H9 (cell line): ENCODE data around the gene CDKN2D. TPM values are rescaled to one million over a fixed set of nuclear protein-coding genes. Genes with fewer than 3 reads are reported as not detected.
"Not testable (repeated sequence)": the region's sequence is repeated elsewhere in the genome, so short reads cannot be mapped to it uniquely, and the experiment has no call there.

Experiments
- DNase-seq: peaks from one replicate; pipeline ENCODE4 v3.0.0-alpha.2; 2017
- H2AFZ ChIP-seq: one replicate; pipeline ENCODE4 v1.6.1; 2013; ENCODE audit warnings: mild to moderate bottlenecking, low read length, control low read depth, moderate library complexity
- H2AK5ac ChIP-seq: 2 replicates; pipeline ENCODE4 v1.6.1; 2013; ENCODE audit warnings: low read length, control low read depth, mixed read lengths; ENCODE audit not compliant: insufficient read length
- H2BK120ac ChIP-seq: one replicate; pipeline ENCODE4 v1.6.1; 2013; ENCODE audit warnings: low read depth, mild to moderate bottlenecking, low read length, control low read depth, inconsistent platforms; ENCODE audit not compliant: poor library complexity, severe bottlenecking
- H2BK12ac ChIP-seq: 2 replicates; pipeline ENCODE4 v1.6.1; 2013; ENCODE audit warnings: low read length, control low read depth, mixed read lengths, low read depth; ENCODE audit not compliant: insufficient read length
- H2BK15ac ChIP-seq: 2 replicates; pipeline ENCODE4 v1.6.1; 2013; ENCODE audit warnings: low read depth, low read length, control low read depth
- H2BK20ac ChIP-seq: one replicate; pipeline ENCODE4 v1.6.1; 2013; ENCODE audit warnings: low read depth, mild to moderate bottlenecking, low read length, control low read depth, inconsistent platforms; ENCODE audit not compliant: poor library complexity, severe bottlenecking
- H2BK5ac ChIP-seq: 2 replicates; pipeline ENCODE4 v1.6.1; 2013; ENCODE audit warnings: low read length, control low read depth, mixed read lengths; ENCODE audit not compliant: insufficient read length
- H3K14ac ChIP-seq: 2 replicates; pipeline ENCODE4 v1.6.1; 2013; ENCODE audit warnings: low read length, control low read depth; ENCODE audit not compliant: insufficient read depth
- H3K18ac ChIP-seq: 2 replicates; pipeline ENCODE4 v1.6.1; 2013; ENCODE audit warnings: low read depth, mild to moderate bottlenecking, mixed read lengths, low read length, control low read depth; ENCODE audit not compliant: insufficient read length
- H3K23ac ChIP-seq: 2 replicates; pipeline ENCODE4 v1.6.1; 2013; ENCODE audit warnings: low read length, control low read depth, mixed read lengths, low read depth; ENCODE audit not compliant: insufficient read length
- H3K23me2 ChIP-seq: 2 replicates; pipeline ENCODE4 v1.6.1; 2013; ENCODE audit warnings: low read depth, mild to moderate bottlenecking, mixed read lengths, low read length, control low read depth; ENCODE audit not compliant: insufficient read length, poor library complexity, severe bottlenecking
- H3K27ac ChIP-seq: 2 replicates; pipeline ENCODE4 v1.5.1; 2013; ENCODE audit warnings: low read length, control low read depth, mixed read lengths, low read depth; ENCODE audit not compliant: insufficient read length
- H3K27me3 ChIP-seq: 2 replicates; pipeline ENCODE4 v1.6.1; 2013; ENCODE audit warnings: low read length, control low read depth, inconsistent platforms; ENCODE audit not compliant: insufficient read depth
- H3K4ac ChIP-seq: 2 replicates; pipeline ENCODE4 v1.6.1; 2013; ENCODE audit warnings: low read depth, mild to moderate bottlenecking, control low read depth, inconsistent platforms, low read length, moderate library complexity
- H3K4me1 ChIP-seq: 2 replicates; pipeline ENCODE4 v1.6.1; 2013; ENCODE audit warnings: low read length, control low read depth, inconsistent platforms; ENCODE audit not compliant: insufficient read depth
- H3K4me2 ChIP-seq: 2 replicates; pipeline ENCODE4 v1.6.1; 2013; ENCODE audit warnings: low read length, control low read depth, mixed read lengths; ENCODE audit not compliant: insufficient read length, insufficient read depth
- H3K56ac ChIP-seq: 2 replicates; pipeline ENCODE4 v1.6.1; 2013; ENCODE audit warnings: low read depth, mild to moderate bottlenecking, mixed read lengths, low read length, control low read depth; ENCODE audit not compliant: insufficient read length
- H3K79me1 ChIP-seq: 2 replicates; pipeline ENCODE4 v1.6.1; 2013; ENCODE audit warnings: low read depth, mild to moderate bottlenecking, moderate library complexity, low read length, control low read depth, inconsistent platforms; ENCODE audit not compliant: insufficient read depth, poor library complexity, severe bottlenecking
- H3K79me2 ChIP-seq: 2 replicates; pipeline ENCODE4 v1.6.1; 2013; ENCODE audit warnings: low read length, control low read depth, inconsistent platforms; ENCODE audit not compliant: insufficient read depth
- H3K9ac ChIP-seq: 2 replicates; pipeline ENCODE4 v1.6.1; 2013; ENCODE audit warnings: low read length, control low read depth, mixed read lengths; ENCODE audit not compliant: insufficient read length; ENCODE audit errors: extremely low read depth
- H3K9me3 ChIP-seq: one replicate; pipeline ENCODE4 v1.6.1; 2013; ENCODE audit warnings: low read depth, low read length, inconsistent platforms; ENCODE audit not compliant: control insufficient read depth
- H3T11ph ChIP-seq: one replicate; pipeline ENCODE4 v1.6.1; 2013; ENCODE audit warnings: mild to moderate bottlenecking, low read length, control low read depth, inconsistent platforms
- H4K20me1 ChIP-seq: one replicate; pipeline ENCODE4 v1.6.1; 2013; ENCODE audit not compliant: control insufficient read depth, insufficient read length, insufficient read depth
- H4K5ac ChIP-seq: 2 replicates; pipeline ENCODE4 v1.6.1; 2013; ENCODE audit warnings: low read depth, mild to moderate bottlenecking, mixed read lengths, low read length, control low read depth; ENCODE audit not compliant: insufficient read length
- H4K8ac ChIP-seq: replicated peaks from 2 replicates; pipeline ENCODE4 v1.6.1; 2013; ENCODE audit warnings: low read length, control low read depth, mixed read lengths, low read depth; ENCODE audit not compliant: insufficient read length
- H4K91ac ChIP-seq: 2 replicates; pipeline ENCODE4 v1.6.1; 2013; ENCODE audit warnings: low read depth, mild to moderate bottlenecking, moderate library complexity, mixed read lengths, low read length, control low read depth; ENCODE audit not compliant: insufficient read length
- H3K27ac Mint-ChIP-seq, 3 experiments: 2 replicates in 2 of 3; 3 replicates in 1 of 3; pipeline ENCODE4 v1.8.0; 2020 to 2021; ENCODE audit warnings: mixed read lengths in 3 of 3, mild to moderate bottlenecking in 1 of 3, moderate library complexity in 1 of 3
- H3K27me3 Mint-ChIP-seq: 2 replicates; pipeline ENCODE4 v1.8.0; 2021; ENCODE audit warnings: low read depth, mild to moderate bottlenecking, moderate library complexity, mixed read lengths
- H3K36me3 Mint-ChIP-seq, 3 experiments: 2 replicates in 2 of 3; 3 replicates in 1 of 3; pipeline ENCODE4 v1.8.0; 2020 to 2021; ENCODE audit warnings: low read depth in 3 of 3, mixed read lengths in 3 of 3; ENCODE audit not compliant: insufficient read depth in 1 of 3
- H3K4me1 Mint-ChIP-seq, 2 experiments: 2 replicates each; pipeline ENCODE4 v1.8.0; 2020; ENCODE audit warnings: mixed read lengths in 2 of 2
- H3K4me3 Mint-ChIP-seq, 2 experiments: 2 replicates in 1 of 2; 3 replicates in 1 of 2; pipeline ENCODE4 v1.8.0; 2020 to 2021; ENCODE audit warnings: mild to moderate bottlenecking in 2 of 2, mixed read lengths in 2 of 2, moderate library complexity in 1 of 2
- H3K9me3 Mint-ChIP-seq, 2 experiments: 2 replicates in 1 of 2; 3 replicates in 1 of 2; pipeline ENCODE4 v1.8.0; 2020; ENCODE audit warnings: mild to moderate bottlenecking in 2 of 2, mixed read lengths in 2 of 2, moderate library complexity in 1 of 2
- CTCF ChIP-seq: fragments of 200-600 bp; sonication (generic); conservative IDR thresholded peaks from 3 replicates; pipeline ENCODE4 v1.8.0; 2021; ENCODE audit warnings: antibody characterized with exemption, mild to moderate bottlenecking
- WGBS: extraction: QIAGEN DNeasy Blood & Tissue Kit; methylation state at CpG from one replicate; pipeline ENCODE4 v1.1.7; 2013; ENCODE audit warnings: missing lambda C conversion rate, low lambda C conversion rate, mixed read lengths; ENCODE audit not compliant: insufficient read length; ENCODE audit errors: extremely low coverage; 5-methylcytosine and 5-hydroxymethylcytosine counted together
- total RNA-seq: library from RNA; stranded (reverse); gene quantifications from 2 replicates; pipeline ENCODE4 v1.2.1, GENCODE V29; 2021

Gene CDKN2D
- total RNA-seq, 1 experiment from 2014 or later: 2.8 TPM

- no peak overlapping the region for H3K4me2 ChIP-seq
- no peaks in the 10 kb centered on the region for H4K20me1 ChIP-seq
- no peaks in the 10 kb centered on the region for H3K27me3 ChIP-seq
- no CpG with 5 or more reads among the region's 8 CpGs for WGBS
- no peak overlapping the region for H2AFZ ChIP-seq
- no peak overlapping the region for H2BK20ac ChIP-seq
- H3K27me3 Mint-ChIP-seq: no peaks in the 10 kb centered on the region
- H3K27ac Mint-ChIP-seq: peak overlapping the region in 2 of 3 experiments; percentile 27 to 90; a peak in 3 of 7 replicates
- H3K23me2 ChIP-seq: no peaks in the 10 kb centered on the region
- no peak overlapping the region for H3K18ac ChIP-seq
- TF ChIP-seq CTCF: no peak
- no peaks in the 10 kb centered on the region for H3K4me1 ChIP-seq
- H3K36me3 Mint-ChIP-seq: peaks cover 12 to 52% (median 39%) of the 10 kb centered on the region in 3 experiments
- H2AK5ac ChIP-seq: no peak overlapping the region
- H4K5ac ChIP-seq: no peak overlapping the region
- no peak overlapping the region for H2BK12ac ChIP-seq
- H3K79me2 ChIP-seq: no peaks in the 10 kb centered on the region
- no peaks in the 10 kb centered on the region for H3K79me1 ChIP-seq
- H3T11ph ChIP-seq: no peak overlapping the region
- H3K4ac ChIP-seq: no peak overlapping the region
- no peak overlapping the region for H2BK5ac ChIP-seq
- H3K23ac ChIP-seq: no peak overlapping the region
- H2BK120ac ChIP-seq: no peak overlapping the region
- H3K9me3 ChIP-seq: no peaks in the 10 kb centered on the region
- H4K8ac ChIP-seq: no peak overlapping the region
- H2BK15ac ChIP-seq: no peak overlapping the region
- no peak overlapping the region for H3K14ac ChIP-seq
- no peak for DNase-seq
- H3K56ac ChIP-seq: no peak overlapping the region
- H3K27ac ChIP-seq: no peak overlapping the region
- H3K4me1 Mint-ChIP-seq: peaks cover 2 to 7% of the 10 kb centered on the region in 2 experiments
- H4K91ac ChIP-seq: no peak overlapping the region
- no peak overlapping the region for H3K4me3 Mint-ChIP-seq
- H3K9ac ChIP-seq: no peak overlapping the region
- no peaks in the 10 kb centered on the region; a peak in 1 of 5 replicates for H3K9me3 Mint-ChIP-seq
Observed at GRCh38 chr19:10574462-10574861, 5.7 kb upstream of the CDKN2D start.

- H3T11ph ChIP-seq, H2AK5ac ChIP-seq, H3K4me1 ChIP-seq, H3K23me2 ChIP-seq, H2AFZ ChIP-seq, H3K14ac ChIP-seq, H2BK12ac ChIP-seq, H3K9me3 Mint-ChIP-seq, H3K79me1 ChIP-seq, DNase-seq, H2BK5ac ChIP-seq, H3K56ac ChIP-seq, H2BK120ac ChIP-seq, H3K9ac ChIP-seq, H3K27ac ChIP-seq, H4K5ac ChIP-seq, H2BK20ac ChIP-seq, H3K4me3 Mint-ChIP-seq, H3K4ac ChIP-seq, H3K79me2 ChIP-seq, H3K4me2 ChIP-seq, H3K23ac ChIP-seq, H3K27ac Mint-ChIP-seq, H3K27me3 ChIP-seq, H4K91ac ChIP-seq, H2BK15ac ChIP-seq, H4K8ac ChIP-seq, H3K27me3 Mint-ChIP-seq, H3K18ac ChIP-seq, H3K4me1 Mint-ChIP-seq, H3K9me3 ChIP-seq, H4K20me1 ChIP-seq: not testable (repeated sequence)
- peaks cover 11 to 47% (median 35%) of the 10 kb centered on the region in 3 experiments for H3K36me3 Mint-ChIP-seq
- no CpG with 5 or more reads among the region's 6 CpGs for WGBS
Observed at GRCh38 chr19:10573793-10574192, 5.0 kb upstream of the CDKN2D start.
